HG02943 (cell line): ENCODE measurements around the gene PIK3CD.

ENCODE experiments used
- ATAC-seq: cut with Tn5 transposase; IDR thresholded peaks from one replicate; pipeline ENCODE4 v1.9.1; 2021; ENCODE audit warnings: mild to moderate bottlenecking, low read depth, moderate library complexity; ENCODE audit not compliant: unreplicated experiment

PIK3CD gene

DNA sequence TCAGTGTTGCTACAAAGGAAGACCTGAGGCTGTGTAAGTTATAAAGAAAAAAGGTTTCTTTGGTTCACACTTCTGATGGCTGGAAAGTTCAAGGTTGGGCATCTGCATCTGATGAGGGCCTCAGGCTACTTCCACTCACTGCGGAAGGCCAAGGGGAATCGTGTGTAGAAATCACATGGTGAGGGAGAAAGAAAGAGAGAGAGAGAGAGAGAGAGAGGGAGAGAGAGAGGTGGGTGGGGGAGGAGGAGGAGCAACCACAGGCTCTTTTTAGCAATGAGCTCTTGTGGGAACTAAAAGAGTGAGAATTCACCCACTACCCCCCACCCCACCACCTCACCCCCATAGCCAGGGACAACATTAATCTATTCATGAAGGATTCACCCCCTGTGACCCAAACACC, 112.4 kb downstream of the PIK3CD start:
- no peak for ATAC-seq

DNA sequence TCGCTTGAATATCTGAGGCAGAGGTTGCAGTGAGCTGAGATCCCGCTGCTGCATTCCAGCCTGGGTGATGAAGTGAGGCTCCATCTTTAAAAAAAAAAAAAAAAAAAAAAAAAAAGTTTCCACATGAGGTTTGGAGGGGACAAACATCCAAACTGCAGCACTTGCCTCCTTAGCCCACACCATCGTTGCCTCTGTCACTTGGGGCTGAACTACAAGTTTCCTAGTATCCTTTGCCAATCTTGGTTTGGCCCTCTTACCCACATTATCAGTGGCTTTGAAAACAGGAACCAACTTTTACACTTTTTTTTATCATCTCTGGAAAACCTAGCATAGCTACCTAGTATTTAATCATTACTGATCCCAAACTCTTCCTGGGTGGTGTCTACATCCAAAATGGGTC, 113.0 kb downstream of the PIK3CD start:
- no peak for ATAC-seq

DNA sequence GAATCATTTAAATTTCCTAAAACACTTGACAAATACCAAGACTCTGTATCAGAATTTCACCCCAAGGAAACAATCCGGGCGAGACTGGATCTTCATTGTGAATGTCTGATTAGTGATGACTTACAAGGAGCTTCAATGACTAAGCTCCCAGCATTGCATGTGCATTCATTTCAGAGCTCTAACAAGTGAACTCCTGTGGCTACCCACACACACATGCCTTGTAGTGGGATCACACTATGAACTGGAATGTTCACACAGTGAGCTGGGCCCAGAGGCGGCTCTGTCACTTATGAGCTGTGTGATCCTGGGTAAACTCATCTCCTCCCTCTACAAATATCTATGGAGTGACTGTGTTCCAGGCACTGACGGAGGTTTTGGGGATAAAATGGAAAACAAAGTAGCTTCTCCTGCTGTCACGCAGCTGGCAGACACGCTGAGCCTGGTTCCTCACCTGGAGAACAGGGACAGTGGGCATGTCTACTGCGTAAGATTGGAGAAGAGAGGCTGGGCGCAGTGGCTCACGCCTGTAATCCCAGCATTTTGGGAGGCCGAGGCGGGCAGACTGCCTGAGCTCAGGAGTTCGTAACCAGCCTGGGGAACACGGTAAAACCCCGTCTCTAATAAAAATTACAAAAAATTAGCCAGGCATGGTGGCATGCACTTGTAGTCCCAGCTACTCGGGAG, 115.4 kb downstream of the PIK3CD start:
- ATAC-seq: no peak

DNA sequence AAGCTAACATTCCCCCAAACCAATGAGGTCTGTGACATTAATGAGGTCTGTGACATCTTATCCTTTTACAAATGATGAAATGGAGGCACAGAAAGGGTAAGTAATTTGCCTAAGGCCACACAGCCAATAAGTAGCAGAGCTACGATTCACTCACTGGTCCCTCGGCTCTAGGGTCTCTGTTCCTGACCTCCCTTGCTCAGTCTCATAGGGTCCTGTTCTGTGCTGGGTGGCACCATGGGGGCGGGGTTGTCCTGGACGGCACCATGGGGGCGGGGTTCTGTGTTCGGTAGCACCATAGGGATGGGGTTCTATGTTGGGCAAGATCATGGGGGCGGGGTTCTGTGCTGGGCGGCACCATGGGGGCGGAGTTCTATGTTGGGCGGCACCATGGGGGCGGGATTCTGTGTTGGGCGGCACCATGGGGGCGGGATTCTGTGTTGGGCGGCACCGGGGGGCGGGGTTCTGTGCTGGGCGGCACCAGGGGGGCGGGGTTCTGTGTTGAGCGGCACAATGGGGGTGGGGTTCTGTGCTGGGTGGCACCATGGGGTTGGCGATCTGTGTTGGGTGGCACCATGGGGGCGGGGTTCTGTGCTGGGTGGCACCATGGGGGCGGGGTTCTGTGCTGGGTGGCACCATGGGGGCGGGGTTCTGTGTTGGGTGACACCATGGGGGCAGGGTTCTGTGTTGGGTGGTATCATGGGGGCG, 116.6 kb downstream of the PIK3CD start:
- ATAC-seq: no peak

DNA sequence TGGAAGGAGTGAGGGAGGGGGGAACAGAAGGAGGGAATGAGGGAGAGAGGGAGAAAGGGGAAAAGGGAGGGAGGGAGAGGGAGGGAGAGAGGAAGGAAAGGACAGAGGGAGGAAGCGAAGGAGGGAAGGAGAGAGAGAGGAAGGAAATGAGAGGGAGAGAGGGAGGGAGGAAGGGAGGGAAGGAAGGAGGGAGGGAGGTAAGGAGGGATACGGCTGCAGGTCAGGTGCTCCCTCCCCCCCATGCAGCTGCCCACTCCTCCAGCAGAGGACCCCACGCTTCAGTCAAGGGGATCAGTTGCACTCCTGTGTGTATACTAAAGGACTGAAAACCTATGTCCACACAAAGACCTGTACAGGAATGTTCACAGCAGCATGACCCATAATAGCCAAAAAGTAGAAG, 117.5 kb downstream of the PIK3CD start:
- ATAC-seq: no peak

DNA sequence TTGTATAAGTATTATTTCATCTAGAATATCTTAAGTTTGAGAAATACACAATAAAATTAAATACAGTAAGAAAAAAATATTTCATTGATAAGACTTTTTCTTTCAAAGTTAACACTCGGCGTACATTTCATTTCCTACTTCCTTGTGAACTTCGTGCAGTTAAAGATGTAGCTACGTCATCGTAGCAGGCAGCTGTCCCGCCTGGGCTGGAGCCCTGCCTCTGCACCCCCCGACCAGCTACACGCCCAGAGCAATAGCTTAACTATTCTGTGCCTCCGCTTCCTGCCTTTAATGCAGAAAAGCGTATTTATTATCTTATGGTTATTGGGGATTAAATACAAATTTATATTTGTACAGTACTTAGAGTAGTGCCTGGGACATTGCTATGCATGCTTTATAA, 118.8 kb downstream of the PIK3CD start:
- ATAC-seq: no peak

DNA sequence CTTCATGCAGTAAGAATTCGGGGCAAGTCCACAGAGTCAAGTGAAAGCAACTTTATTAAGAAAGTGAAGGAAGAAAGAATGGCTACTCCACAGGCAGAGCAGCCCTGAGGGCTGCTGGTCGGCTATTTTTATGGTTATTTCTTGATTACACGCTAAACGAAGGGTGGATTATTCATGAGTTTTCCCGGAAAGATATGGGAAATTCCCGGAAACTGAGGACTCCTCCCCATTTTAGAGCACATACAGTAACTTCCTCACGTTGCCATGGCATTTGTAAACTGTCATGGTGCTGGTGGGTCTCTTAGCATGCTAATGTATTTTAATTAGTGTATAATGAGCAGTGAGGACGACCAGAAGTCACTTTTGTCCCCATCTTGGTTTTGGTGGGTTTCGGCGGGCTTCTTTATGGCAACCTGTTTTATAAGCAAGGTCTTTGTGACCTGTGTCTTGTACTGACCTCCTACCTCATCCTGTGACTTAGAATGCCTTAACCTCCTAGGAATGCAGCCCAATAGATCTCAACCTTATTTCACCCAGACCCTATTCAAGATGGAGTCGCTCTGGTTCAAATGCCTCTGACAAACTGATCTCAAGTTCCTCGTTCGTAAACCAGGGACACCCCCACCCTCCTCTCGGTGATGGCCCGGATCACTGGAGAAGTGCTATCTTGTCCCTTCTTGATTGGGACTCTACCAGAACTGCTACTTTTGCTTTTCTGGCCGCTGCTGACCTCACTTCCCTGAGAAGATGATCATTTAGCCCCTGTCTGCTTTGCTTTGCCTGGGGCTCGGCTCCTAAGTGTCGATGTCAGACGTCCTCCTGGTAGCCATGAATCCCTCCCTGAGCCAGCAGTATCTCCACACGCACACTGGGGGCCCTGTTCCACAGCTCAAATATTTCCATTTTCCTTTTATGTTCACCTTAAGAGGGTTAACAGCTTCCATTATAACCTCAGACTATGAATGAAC, 123.5 kb downstream of the PIK3CD start:
- ATAC-seq: no peak

DNA sequence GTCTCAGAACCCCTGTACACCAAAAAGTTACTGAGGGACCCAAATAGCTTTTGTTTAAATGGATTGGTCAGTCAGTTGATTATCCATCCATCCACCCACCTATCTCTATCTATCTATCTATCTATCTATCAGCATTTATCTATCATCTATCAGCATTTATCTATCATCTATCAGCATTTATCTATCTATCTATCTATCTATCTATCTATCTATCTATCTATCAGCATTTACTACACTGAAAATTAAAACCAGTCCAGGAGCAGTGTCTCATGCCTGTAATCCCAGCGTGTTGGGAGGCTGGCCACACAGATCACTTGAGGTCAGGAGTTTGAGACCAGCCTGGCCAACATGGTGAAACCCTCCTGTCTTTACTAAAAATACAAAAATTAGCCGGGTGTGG, 125.2 kb downstream of the PIK3CD start:
- ATAC-seq: no peak
